Liver (tissue), 9 donors: ENCODE results near the gene TP73. TPM values are rescaled to one million over a fixed set of nuclear protein-coding genes. Genes with fewer than 3 reads are reported as not detected.

Source experiments
- DNase-seq: peaks from one replicate; pipeline ENCODE4 v3.0.0-alpha.2; 2017; ENCODE audit warnings: low spot score
- H3K27ac ChIP-seq, 2 donors: one replicate each; pipeline ENCODE4 v1.7.0; 2013; ENCODE audit warnings: inconsistent platforms in 2 of 2, low read length in 2 of 2, control low read depth in 1 of 2, low read depth in 1 of 2, mild to moderate bottlenecking in 1 of 2
- H3K27me3 ChIP-seq, 4 donors: one replicate each; pipeline versions ENCODE4 v1.6.1 to v1.7.0; 2013; ENCODE audit warnings: low read length in 3 of 4, inconsistent platforms in 1 of 4, mild to moderate bottlenecking in 1 of 4, moderate library complexity in 1 of 4; ENCODE audit not compliant: control insufficient read depth in 4 of 4, insufficient read depth in 4 of 4
- H3K36me3 ChIP-seq, 4 donors: one replicate each; pipeline versions ENCODE4 v1.6.1 to v1.7.0; 2013; ENCODE audit warnings: low read length in 3 of 4, mild to moderate bottlenecking in 3 of 4, low read depth in 1 of 4, moderate library complexity in 1 of 4; ENCODE audit not compliant: control insufficient read depth in 4 of 4, insufficient read depth in 3 of 4
- H3K4me1 ChIP-seq, 4 donors: one replicate each; pipeline versions ENCODE4 v1.6.1 to v1.7.0; 2013; ENCODE audit warnings: low read length in 3 of 4, mild to moderate bottlenecking in 3 of 4, moderate library complexity in 1 of 4; ENCODE audit not compliant: control insufficient read depth in 4 of 4, insufficient read depth in 4 of 4
- H3K4me3 ChIP-seq, 3 donors: one replicate each; pipeline versions ENCODE4 v1.6.1 to v1.7.0; 2013; ENCODE audit warnings: low read length in 3 of 3, control low read depth in 1 of 3, low read depth in 1 of 3, mild to moderate bottlenecking in 1 of 3
- H3K9ac ChIP-seq, 2 donors: one replicate each; pipeline ENCODE4 v1.7.0; 2013; ENCODE audit warnings: low read length in 2 of 2, mild to moderate bottlenecking in 2 of 2, moderate library complexity in 2 of 2, control low read depth in 1 of 2, low read depth in 1 of 2
- H3K9me3 ChIP-seq, 4 donors: one replicate each; pipeline versions ENCODE4 v1.6.1 to v1.7.0; 2013; ENCODE audit warnings: low read length in 3 of 4; ENCODE audit not compliant: control insufficient read depth in 4 of 4
- ATF3 ChIP-seq: IDR thresholded peaks from 2 replicates; pipeline ENCODE4 v1.6.1; 2016; ENCODE audit warnings: antibody characterized with exemption
- CTCF ChIP-seq: fragments of 150-350 bp; IDR thresholded peaks from 2 replicates; pipeline ENCODE4 v1.5.1; 2017; ENCODE audit warnings: improper control_type of control experiment, low read depth, low read length; ENCODE audit not compliant: missing input control
- EGR1 ChIP-seq, 2 donors: IDR thresholded peaks; 2 replicates each; pipeline ENCODE4 v1.6.1; 2016 to 2018; ENCODE audit warnings: antibody characterized with exemption in 2 of 2, low read depth in 2 of 2
- FOXA1 ChIP-seq: IDR thresholded peaks from 2 replicates; pipeline ENCODE4 v1.6.1; 2016; ENCODE audit warnings: antibody characterized with exemption
- FOXA2 ChIP-seq: IDR thresholded peaks from 2 replicates; pipeline ENCODE4 v1.6.1; 2016; ENCODE audit warnings: antibody characterized with exemption
- GABPA ChIP-seq, 2 donors: IDR thresholded peaks in 1 of 2; conservative IDR thresholded peaks in 1 of 2; 2 replicates each; pipeline ENCODE4 v1.6.1; 2016; ENCODE audit warnings: antibody characterized with exemption in 2 of 2, mild to moderate bottlenecking in 1 of 2, moderate library complexity in 1 of 2
- HNF4A ChIP-seq, 2 donors: conservative IDR thresholded peaks; 2 replicates each; pipeline ENCODE4 v1.6.1; 2016; ENCODE audit warnings: antibody characterized with exemption in 2 of 2, mild to moderate bottlenecking in 2 of 2
- HNF4G ChIP-seq: IDR thresholded peaks from 2 replicates; pipeline ENCODE4 v1.6.1; 2016; ENCODE audit warnings: antibody characterized with exemption
- JUND ChIP-seq, 2 donors: IDR thresholded peaks; 2 replicates each; pipeline ENCODE4 v1.6.1; 2016; ENCODE audit warnings: antibody characterized with exemption in 2 of 2
- MAX ChIP-seq: IDR thresholded peaks from 2 replicates; pipeline ENCODE4 v1.6.1; 2016; ENCODE audit warnings: antibody characterized with exemption
- NR2F2 ChIP-seq: IDR thresholded peaks from 2 replicates; pipeline ENCODE4 v1.6.1; 2016; ENCODE audit warnings: antibody characterized with exemption
- RAD21 ChIP-seq, 2 donors: IDR thresholded peaks; 2 replicates each; pipeline ENCODE4 v1.6.1; 2016; ENCODE audit warnings: antibody characterized with exemption in 2 of 2, mild to moderate bottlenecking in 2 of 2
- SP1 ChIP-seq: IDR thresholded peaks from 2 replicates; pipeline ENCODE4 v1.6.1; 2018; ENCODE audit warnings: antibody characterized with exemption, mild to moderate bottlenecking
- TAF1 ChIP-seq: conservative IDR thresholded peaks from 2 replicates; pipeline ENCODE4 v1.6.1; 2016; ENCODE audit warnings: antibody characterized with exemption, mild to moderate bottlenecking
- YY1 ChIP-seq: IDR thresholded peaks from 2 replicates; pipeline ENCODE4 v1.6.1; 2016; ENCODE audit warnings: antibody characterized with exemption, mild to moderate bottlenecking
- ZBTB33 ChIP-seq: IDR thresholded peaks from 2 replicates; pipeline ENCODE4 v1.6.1; 2016; ENCODE audit warnings: antibody characterized with exemption
- WGBS: extraction: QIAGEN DNeasy Blood & Tissue Kit; methylation state at CpG from one replicate; pipeline ENCODE4 v1.1.7; 2013; 5-methylcytosine and 5-hydroxymethylcytosine counted together
- polyA plus RNA-seq, 2 donors: library from polyadenylated mRNA; stranded (reverse) in 1 of 2; unstranded in 1 of 2; fragments of 200-250 nt in 1 of 2; fragments of >200 nt in 1 of 2; fragmentation: Nextera tagmentation in 1 of 2; extraction: Ambion mirVana in 1 of 2; gene quantifications; one replicate each; pipeline versions ENCODE4 v1.2.1 to v1.2.3, GENCODE V29; 2013 to 2015
- total RNA-seq, 2 donors: library from RNA; depleted of rRNA; stranded (reverse); fragments of >200 nt; gene quantifications; one replicate each; pipeline ENCODE4 v1.2.3, GENCODE V29; 2014
- donor health status: healthy.
- donor health status: healthy.
- donor health status: healthy.
- donor health status: healthy.
- donor health status: healthy.

TP73 gene
- total and polyA plus RNA-seq, 4 donors, result 0.08 to 0.29 (median 0.18) TPM

GRCh38 chr1:3670823-3671265, 18.5 kb downstream of the TP73 start:
- Histone ChIP-seq H3K9me3 (no peaks in the 10 kb centered on the region), H3K27ac (no peak overlapping the region), H3K27me3 (no peaks in the 10 kb centered on the region), H3K9ac (no peak overlapping the region), H3K4me3 (no peak overlapping the region), H3K36me3 (no peaks in the 10 kb centered on the region), H3K4me1 (peaks cover 5 to 22% (median 8%) of the 10 kb centered on the region in 4 donors)
- 91% methylated on average over 15 of the region's 15 CpGs for WGBS
- TF ChIP-seq ATF3 (no peak), TAF1 (no peak), GABPA (IDR thresholded peaks at IDR 0.05 in 1 of 2, conservative IDR thresholded peaks at IDR 0.05 in 1 of 2) (no peak), FOXA1 (no peak), EGR1 (IDR thresholded peaks at IDR 0.05; ENCODE audit: low read depth in 2 of 2) (no peak), HNF4A (conservative IDR thresholded peaks at IDR 0.05) (no peak), CTCF (no peak), NR2F2 (no peak), SP1 (no peak), HNF4G (no peak), YY1 (no peak), MAX (no peak)
- DNase-seq, result no peak

GRCh38 chr1:3671371-3672180, 19.3 kb downstream of the TP73 start:
- Histone ChIP-seq H3K4me1 (peaks cover 5 to 20% (median 8%) of the 10 kb centered on the region in 4 donors), H3K9ac (no peak overlapping the region), H3K27me3 (no peaks in the 10 kb centered on the region), H3K36me3 (no peaks in the 10 kb centered on the region), H3K27ac (no peak overlapping the region), H3K9me3 (no peaks in the 10 kb centered on the region), H3K4me3 (no peak overlapping the region)
- no peak for DNase-seq
- TF ChIP-seq HNF4A (conservative IDR thresholded peaks at IDR 0.05), result no peak
- WGBS, result 64% methylated on average over 29 of the region's 29 CpGs

- H3K27me3 ChIP-seq, result no peaks in the 10 kb centered on the region
- H3K36me3 ChIP-seq, result no peaks in the 10 kb centered on the region
- H3K4me1 ChIP-seq, result peaks cover 5 to 15% (median 8%) of the 10 kb centered on the region in 4 donors
- no peak for DNase-seq
- 85% methylated on average over 21 of the region's 21 CpGs for WGBS
- H3K9me3 ChIP-seq, result no peaks in the 10 kb centered on the region
- H3K4me3 ChIP-seq, result no peak overlapping the region
- H3K27ac ChIP-seq, result no peak overlapping the region
- no peak overlapping the region for H3K9ac ChIP-seq
- TF ChIP-seq NR2F2, result no peak
- no peak for TF ChIP-seq EGR1 (IDR thresholded peaks at IDR 0.05; ENCODE audit: low read depth in 2 of 2)
- no peak for TF ChIP-seq ZBTB33
- no peak for TF ChIP-seq TAF1
- no peak for TF ChIP-seq CTCF
- TF ChIP-seq JUND (IDR thresholded peaks at IDR 0.05), result no peak
- no peak for TF ChIP-seq HNF4A (conservative IDR thresholded peaks at IDR 0.05)
- TF ChIP-seq YY1, result no peak
- no peak for TF ChIP-seq FOXA1
- TF ChIP-seq FOXA2, result no peak
- no peak for TF ChIP-seq SP1
- no peak for TF ChIP-seq RAD21 (IDR thresholded peaks at IDR 0.05)
Observed at GRCh38 chr1:3672231-3672970, 20.1 kb downstream of the TP73 start.
